GM21786 (cell line): Measurements from ENCODE around the gene SLC25A2.
"Not testable (repeated sequence)": the region's sequence is repeated elsewhere in the genome, so short reads cannot be mapped to it uniquely, and the experiment has no call there.

Experiments used
- ATAC-seq: cut with Tn5 transposase; IDR thresholded peaks from one replicate; pipeline ENCODE4 v1.9.1; 2021; ENCODE audit not compliant: unreplicated experiment

Gene SLC25A2

DNA sequence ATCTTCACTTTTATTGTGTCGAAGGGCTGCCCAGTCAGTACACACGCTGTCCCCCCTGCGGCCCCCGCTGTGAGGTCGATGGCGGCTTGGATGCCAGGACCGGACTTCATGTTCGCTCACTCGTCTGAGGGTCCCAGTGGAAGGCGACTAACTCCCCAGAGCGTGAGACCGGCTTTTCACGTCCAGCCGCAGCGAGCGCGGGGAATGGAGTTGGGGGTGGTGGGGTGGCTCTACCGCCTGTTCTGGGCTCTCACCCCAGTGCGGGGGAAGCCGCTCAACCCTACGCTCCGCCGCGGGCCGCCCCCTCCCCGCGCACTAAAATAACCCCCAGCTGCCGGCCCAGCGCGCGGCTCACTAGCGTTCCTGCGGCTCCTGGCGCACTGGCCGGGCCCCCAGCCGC is at the start of gene SLC25A2:
Gene SLC25A2 (minus strand): TSS at position 294 of the 400 bp plus-strand sequence. CDS start 184 bp downstream, at position 110.
- ATAC-seq, result no peak

DNA sequence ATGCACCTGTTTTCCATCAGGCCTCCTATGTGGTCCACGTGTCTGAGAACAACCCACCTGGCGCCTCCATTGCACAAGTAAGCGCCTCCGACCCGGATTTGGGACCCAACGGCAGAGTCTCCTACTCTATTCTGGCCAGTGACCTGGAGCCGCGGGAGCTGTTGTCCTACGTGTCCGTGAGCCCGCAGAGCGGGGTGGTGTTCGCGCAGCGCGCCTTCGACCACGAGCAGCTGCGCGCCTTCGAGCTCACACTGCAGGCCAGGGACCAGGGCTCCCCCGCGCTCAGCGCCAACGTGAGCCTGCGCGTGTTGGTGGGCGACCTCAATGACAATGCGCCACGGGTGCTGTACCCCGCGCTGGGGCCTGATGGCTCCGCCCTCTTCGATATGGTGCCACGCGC is 47.7 kb upstream of the SLC25A2 start:
- no peak for ATAC-seq

- no peak for ATAC-seq
Observed at GRCh38 chr5:141349917-141350619, 46.2 kb upstream of the SLC25A2 start, which contains the start of gene PCDHGB1. Gene PCDHGB1 (plus strand): TSS chr5:141350099. CDS start chr5:141350261, 162 bp downstream.

DNA sequence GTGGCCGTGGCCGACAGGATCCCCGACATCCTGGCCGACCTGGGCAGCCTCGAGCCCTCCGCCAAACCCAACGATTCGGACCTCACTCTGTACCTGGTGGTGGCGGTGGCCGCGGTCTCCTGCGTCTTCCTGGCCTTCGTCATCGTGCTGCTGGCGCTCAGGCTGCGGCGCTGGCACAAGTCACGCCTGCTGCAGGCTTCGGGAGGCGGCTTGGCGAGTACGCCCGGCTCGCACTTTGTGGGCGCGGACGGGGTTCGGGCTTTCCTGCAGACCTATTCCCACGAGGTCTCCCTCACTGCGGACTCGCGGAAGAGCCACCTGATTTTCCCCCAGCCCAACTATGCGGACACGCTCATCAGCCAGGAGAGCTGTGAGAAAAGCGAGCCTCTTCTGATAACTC is 42.2 kb upstream of the SLC25A2 start:
- ATAC-seq, result not testable (repeated sequence)

- no peak for ATAC-seq
Observed at GRCh38 chr5:141345327-141345726, 41.5 kb upstream of the SLC25A2 start.

DNA sequence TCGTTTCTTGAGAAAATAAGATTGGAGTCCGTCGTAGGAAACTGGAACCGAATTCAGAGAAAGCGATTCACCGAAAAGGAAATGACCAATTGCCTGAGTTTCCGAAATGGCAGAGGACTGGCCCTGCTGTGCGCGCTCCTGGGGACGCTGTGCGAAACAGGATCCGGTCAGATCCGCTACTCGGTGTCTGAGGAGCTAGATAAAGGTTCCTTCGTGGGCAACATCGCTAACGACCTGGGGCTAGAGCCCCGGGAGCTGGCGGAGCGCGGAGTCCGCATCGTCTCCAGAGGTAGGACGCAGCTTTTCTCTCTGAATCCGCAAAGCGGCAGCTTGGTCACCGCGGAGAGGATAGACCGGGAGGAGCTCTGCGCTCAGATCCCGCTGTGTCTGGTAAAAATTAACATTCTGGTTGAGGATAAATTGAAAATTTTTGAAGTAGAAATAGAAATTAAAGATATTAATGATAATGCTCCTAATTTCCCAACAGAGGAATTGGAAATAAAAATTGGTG is 40.2 kb upstream of the SLC25A2 start:
- ATAC-seq, result no peak

DNA sequence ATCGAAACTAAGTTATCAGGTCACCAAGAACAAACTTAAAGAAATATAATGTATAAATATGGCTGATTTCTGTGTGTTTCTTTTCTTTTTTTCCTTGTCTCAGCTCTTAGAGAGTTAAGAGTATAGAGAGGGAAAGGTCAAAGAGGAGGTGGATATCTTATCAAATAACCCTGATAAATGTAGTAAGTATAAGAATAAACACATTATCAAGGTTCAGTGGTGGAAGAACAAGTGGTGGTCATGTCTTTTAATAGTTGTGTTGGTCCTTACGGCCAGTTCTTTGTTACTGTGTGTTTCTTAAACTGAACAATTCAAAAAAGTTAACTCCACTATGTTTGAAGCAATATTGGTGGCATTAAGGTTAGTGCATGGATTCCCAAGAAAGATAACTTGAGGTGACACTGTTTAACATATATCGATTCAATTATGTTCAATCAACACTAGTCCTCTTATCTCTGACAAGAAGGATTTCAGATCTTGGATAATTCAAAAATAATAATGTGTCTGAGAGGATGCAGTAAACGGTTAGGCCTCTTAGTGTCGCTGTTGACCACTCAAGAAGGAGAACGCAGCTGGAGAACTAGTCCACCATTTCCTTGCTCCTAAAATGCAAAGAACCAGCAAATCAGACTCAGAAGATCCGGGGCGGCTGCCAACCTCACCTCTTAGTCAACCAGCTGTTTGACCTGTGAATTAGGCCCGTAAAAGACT is 39.5 kb upstream of the SLC25A2 start, which contains the start of gene PCDHGA3:
Gene PCDHGA3 (plus strand): TSS at position 588 of the 711 bp plus-strand sequence. CDS start 205 bp downstream, outside the sequence.
- ATAC-seq, result no peak

GRCh38 chr5:141342773-141343172 is 38.9 kb upstream of the SLC25A2 start:
- no peak for ATAC-seq

DNA sequence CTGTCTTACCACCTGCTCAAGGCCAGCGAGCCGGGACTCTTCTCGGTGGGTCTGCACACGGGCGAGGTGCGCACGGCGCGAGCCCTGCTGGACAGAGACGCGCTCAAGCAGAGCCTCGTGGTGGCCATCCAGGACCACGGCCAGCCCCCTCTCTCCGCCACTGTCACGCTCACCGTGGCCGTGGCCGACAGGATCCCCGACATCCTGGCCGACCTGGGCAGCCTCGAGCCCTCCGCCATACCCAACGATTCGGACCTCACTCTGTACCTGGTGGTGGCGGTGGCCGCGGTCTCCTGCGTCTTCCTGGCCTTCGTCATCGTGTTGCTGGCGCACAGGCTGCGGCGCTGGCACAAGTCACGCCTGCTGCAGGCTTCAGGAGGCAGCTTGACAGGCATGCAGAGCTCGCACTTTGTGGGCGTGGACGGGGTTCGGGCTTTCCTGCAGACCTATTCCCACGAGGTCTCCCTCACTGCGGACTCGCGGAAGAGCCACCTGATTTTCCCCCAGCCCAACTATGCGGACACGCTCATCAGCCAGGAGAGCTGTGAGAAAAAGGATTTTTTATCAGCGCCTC is 37.0 kb upstream of the SLC25A2 start:
- ATAC-seq, result not testable (repeated sequence)

DNA sequence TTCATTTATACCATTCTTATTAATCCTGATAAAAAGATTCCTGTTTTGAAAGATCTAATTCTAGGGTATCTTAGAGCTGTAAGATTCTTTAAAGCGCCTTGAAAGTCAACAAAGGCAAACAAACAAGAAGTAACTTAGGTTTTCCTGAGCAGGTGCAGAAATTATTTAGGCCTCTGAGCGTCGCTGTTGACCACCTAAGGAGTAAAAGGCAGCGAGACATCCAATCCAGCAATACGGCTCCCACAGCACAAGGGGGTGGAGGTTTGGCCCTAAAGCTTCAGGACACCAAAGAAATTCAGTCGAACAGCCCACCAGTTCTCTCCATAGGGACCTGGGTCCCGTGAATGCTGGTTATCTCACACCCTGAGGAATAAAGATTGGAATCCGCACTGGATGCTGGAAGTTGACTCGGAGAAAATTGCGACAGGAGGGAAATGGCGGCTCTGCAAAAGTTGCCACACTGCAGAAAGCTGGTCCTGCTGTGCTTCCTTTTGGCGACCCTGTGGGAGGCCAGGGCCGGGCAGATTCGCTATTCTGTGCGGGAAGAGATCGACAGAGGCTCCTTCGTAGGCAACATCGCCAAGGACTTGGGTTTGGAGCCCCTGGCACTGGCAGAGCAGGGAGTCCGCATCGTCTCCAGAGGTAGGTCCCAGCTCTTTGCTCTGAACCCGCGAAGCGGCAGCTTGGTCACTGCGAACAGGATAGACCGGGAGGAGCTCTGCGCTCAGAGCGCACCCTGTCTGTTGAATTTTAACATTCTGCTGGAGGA is 34.9 kb upstream of the SLC25A2 start, which contains the start of gene PCDHGA2:
Gene PCDHGA2 (plus strand): TSS at position 223 of the 769 bp plus-strand sequence.
- no peak for ATAC-seq

- ATAC-seq, result not testable (repeated sequence)
Observed at GRCh38 chr5:141332571-141332970, 28.7 kb upstream of the SLC25A2 start.

GRCh38 chr5:141330299-141331080 is 26.6 kb upstream of the SLC25A2 start, which contains the start of gene PCDHGA1:
Gene PCDHGA1 (plus strand): TSS chr5:141330514.
- peak; percentile 42 for ATAC-seq

DNA sequence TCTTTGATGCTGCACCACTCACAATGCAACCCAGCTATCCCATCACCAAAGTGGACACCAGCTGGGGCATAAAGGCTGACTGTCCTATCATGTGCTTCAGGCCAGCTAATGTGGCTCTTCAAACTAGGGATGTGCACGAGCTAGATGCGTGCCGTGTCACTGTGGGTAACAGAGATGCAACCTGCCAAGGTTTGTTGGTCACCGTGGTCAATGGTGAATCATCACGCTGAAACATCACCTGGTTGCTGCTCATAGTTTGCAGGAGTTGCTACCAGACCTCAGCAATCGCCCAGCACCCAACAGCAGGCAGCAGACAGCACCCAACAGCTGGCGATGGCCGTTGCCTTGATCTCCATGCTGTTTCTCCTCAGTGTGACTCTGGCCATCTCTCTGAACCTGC is 24.4 kb upstream of the SLC25A2 start:
- ATAC-seq, result no peak

DNA sequence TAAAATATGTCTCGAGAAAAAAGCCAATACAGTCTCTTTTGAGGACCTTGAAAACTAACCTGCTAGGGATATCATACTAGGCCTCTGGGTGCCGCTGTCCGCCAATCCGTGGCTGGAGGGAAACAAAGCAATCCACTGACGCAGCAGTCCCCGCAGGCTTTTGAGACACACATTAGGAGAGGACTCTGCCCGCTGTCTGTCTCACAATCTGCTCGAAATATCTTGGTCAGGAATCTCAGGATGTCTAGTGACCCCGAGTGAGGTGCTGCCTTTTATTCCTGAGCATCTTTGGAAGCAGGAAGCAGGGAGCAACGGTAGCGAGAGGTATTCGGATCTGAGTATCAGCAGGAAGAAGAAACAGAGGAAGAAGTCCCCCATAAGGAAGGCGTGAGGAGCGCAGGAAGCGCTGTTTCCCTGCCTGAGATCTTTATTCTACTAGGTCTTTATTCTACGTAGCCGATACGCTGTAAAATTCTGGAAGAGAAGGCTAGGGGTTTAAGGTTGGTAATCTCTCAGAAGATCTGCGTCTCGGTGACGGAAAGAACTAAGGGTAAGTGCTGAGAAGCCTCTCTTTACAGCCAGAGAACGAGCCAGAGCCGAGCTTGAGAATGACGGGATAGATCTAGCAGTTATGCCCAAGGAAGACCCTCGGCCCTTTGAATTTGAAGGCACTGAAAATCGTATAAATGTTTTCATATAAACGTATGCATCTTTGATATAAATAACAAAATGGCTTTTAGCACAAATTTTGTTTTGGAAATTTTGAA is 22.4 kb upstream of the SLC25A2 start:
- peak; percentile 85 for ATAC-seq

GRCh38 chr5:141322261-141322660 is 18.4 kb upstream of the SLC25A2 start:
- ATAC-seq, result no peak

- peak; percentile 91 for ATAC-seq
Observed at GRCh38 chr5:141320225-141321169, 16.6 kb upstream of the SLC25A2 start, which contains the start of gene TAF7. Gene TAF7 (minus strand): TSS chr5:141320784. CDS start chr5:141320044, 740 bp downstream.

DNA sequence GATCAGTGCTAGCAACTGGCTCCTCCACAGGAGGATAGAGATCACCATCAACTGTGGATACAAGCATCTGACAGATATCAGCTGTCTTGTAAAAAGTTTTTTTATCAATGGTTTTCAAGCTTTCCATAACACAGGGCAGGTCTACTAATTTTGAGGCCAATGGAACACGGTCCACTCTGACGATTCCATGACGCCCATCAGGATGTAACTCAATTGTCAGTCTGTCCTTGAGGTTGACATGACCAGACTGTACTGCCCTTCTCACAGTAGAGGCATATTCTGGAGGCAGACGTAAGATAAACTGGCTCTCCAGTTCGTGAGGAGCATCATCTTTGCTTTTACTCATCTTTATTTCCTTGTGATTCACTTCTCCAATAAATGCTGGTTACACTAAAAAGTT is 15.8 kb upstream of the SLC25A2 start:
- no peak for ATAC-seq

- ATAC-seq, result no peak
Observed at GRCh38 chr5:141319202-141319601, 15.4 kb upstream of the SLC25A2 start.
